Heart right ventricle (tissue), 16 donors: ENCODE data around the gene PIK3C2G. TPM values are rescaled to one million over a fixed set of nuclear protein-coding genes. Genes with fewer than 3 reads are reported as not detected.

Experiments used
- ATAC-seq, 8 donors: fragments of 200-7000 bp; cut with Tn5 transposase; one replicate each; pipeline ENCODE4 v1.9.1; 2020; ENCODE audit warnings: mild to moderate bottlenecking in 8 of 8, moderate library complexity in 8 of 8, moderate number of reproducible peaks in 1 of 8
- DNase-seq, 2 donors: peaks; one replicate each; pipeline ENCODE4 v3.0.0-alpha.2; 2020
- H3K27ac ChIP-seq, 10 donors: fragments of 200-600 bp; sonication (generic) in 2 of 10; one replicate each; pipeline versions ENCODE4 v1.5.0 to v1.8.0; 2020 to 2022; ENCODE audit warnings: mild to moderate bottlenecking in 3 of 10
- H3K27me3 ChIP-seq, 7 donors: fragments of 200-600 bp; one replicate each; pipeline ENCODE4 v1.8.0; 2021 to 2022; ENCODE audit warnings: mild to moderate bottlenecking in 2 of 7
- H3K36me3 ChIP-seq, 9 donors: fragments of 200-600 bp; sonication (generic) in 1 of 9; one replicate each; pipeline versions ENCODE4 v1.5.0 to v1.8.0; 2020 to 2022; ENCODE audit warnings: mild to moderate bottlenecking in 2 of 9
- H3K4me1 ChIP-seq, 9 donors: fragments of 200-600 bp; sonication (generic) in 1 of 9; one replicate each; pipeline versions ENCODE4 v1.5.0 to v1.8.0; 2020 to 2022; ENCODE audit warnings: mild to moderate bottlenecking in 4 of 9
- H3K4me3 ChIP-seq, 10 donors: fragments of 200-600 bp; sonication (generic) in 2 of 10; one replicate each; pipeline versions ENCODE4 v1.5.0 to v1.8.0; 2020 to 2022; ENCODE audit warnings: mild to moderate bottlenecking in 7 of 10, moderate library complexity in 2 of 10
- H3K9me3 ChIP-seq, 11 donors: fragments of 200-600 bp in 10 of 11; sonication (generic) in 2 of 11; one replicate each; pipeline versions ENCODE4 v1.5.0 to v1.8.0; 2013 to 2022; ENCODE audit warnings: mild to moderate bottlenecking in 2 of 11, control low read depth in 1 of 11, moderate library complexity in 1 of 11
- CTCF ChIP-seq, 9 donors: fragments of 200-600 bp; sonication (generic) in 2 of 9; IDR thresholded peaks; one replicate each; pipeline versions ENCODE4 v1.5.0 to v1.8.0; 2021 to 2022; ENCODE audit warnings: antibody characterized with exemption in 9 of 9, mild to moderate bottlenecking in 5 of 9, moderate library complexity in 1 of 9
- WGBS, 2 donors: extraction: QIAGEN DNeasy Blood & Tissue Kit; methylation state at CpG; one replicate each; pipeline ENCODE4 v1.1.7; 2013; ENCODE audit warnings: inconsistent platforms in 1 of 2; 5-methylcytosine and 5-hydroxymethylcytosine counted together
- intact Hi-C, 10 donors: fragments of 100-400 bp; cut with DNase I; formaldehyde crosslinking; loops; one replicate each; pipeline versions ENCODE4 v1.11.1 to v1.14.2; 2022
- polyA plus RNA-seq, 2 donors: library from polyadenylated mRNA; stranded (reverse); fragments of 200-250 nt; gene quantifications; one replicate each; pipeline ENCODE4 v1.2.3, GENCODE V29; 2013
- total RNA-seq, 10 donors: library from RNA; stranded (reverse); fragmentation: NEBNext Ultra II Directional in 3 of 10; extraction: Animal tissue kit (Norgen Biotek cat#: 25700) in 3 of 10; gene quantifications; one replicate each; pipeline versions ENCODE4 v1.2.1 to v1.2.4, GENCODE V29; 2021 to 2023
- donor health status: Arrhythmogenic right ventricular cardiomyopathy.
- donor health status: ischemic (EF 13 %, LVEDD 7.1; RV severe dilation, severe dysfunction).
- donor health status: healthy with polysubstance abuse.
- donor health status: DM: no; HTN: yes; CAD: no.
- donor health status: DM: no; HTN: no; CAD: no.
- donor health status: ischemic (EF 25% LVEDD 6.9; RV normal size, moderate dysfunction).
- donor health status: ischemic (EF 25% LVEDD 5.7; RV mildly dilated, moderate dysfunction).
- donor health status: healthy.
- donor health status: DM: yes; HTN: yes; CAD: no.
- donor health status: Ischemic cardiomyopathy.
- donor health status: ischemic (EF 35%, LVEDD 5.7; RV mildly dilated, moderate dysfunction).
- donor health status: nonischemic (EF 11% LVEDD 7.7; RV severe dilation, severe dysfunction).
- donor health status: DM: yes; HTN: yes; CAD: no.
- donor health status: PGD.
- donor health status: ischemic (EF 29% LVEDD 5.4; RV normal size, mild dysfunction).
- donor health status: nonischemic (EF 23%, LVEDD 6.1; RV moderate dilation, normal function).

The PIK3C2G gene
- total and polyA plus RNA-seq, 12 donors = not detected

GRCh38 chr12:18358930-18359329 lies 97.6 kb downstream of the PIK3C2G start:
- intact Hi-C loops = no loop called here
- no peak for ATAC-seq
- WGBS, 2 donors = 94 to 98% methylated on average over 2 of the region's 2 CpGs
- Histone ChIP-seq H3K9me3 (peaks cover 0 to 5% (median 0%) of the 10 kb centered on the region in 11 donors), H3K4me1 (no peaks in the 10 kb centered on the region), H3K4me3 (no peak overlapping the region), H3K36me3 (no peaks in the 10 kb centered on the region), H3K27me3 (no peaks in the 10 kb centered on the region), H3K27ac (no peak overlapping the region)
- TF ChIP-seq CTCF (IDR thresholded peaks at IDR 0.05) = no peak
- DNase-seq = no peak

DNA sequence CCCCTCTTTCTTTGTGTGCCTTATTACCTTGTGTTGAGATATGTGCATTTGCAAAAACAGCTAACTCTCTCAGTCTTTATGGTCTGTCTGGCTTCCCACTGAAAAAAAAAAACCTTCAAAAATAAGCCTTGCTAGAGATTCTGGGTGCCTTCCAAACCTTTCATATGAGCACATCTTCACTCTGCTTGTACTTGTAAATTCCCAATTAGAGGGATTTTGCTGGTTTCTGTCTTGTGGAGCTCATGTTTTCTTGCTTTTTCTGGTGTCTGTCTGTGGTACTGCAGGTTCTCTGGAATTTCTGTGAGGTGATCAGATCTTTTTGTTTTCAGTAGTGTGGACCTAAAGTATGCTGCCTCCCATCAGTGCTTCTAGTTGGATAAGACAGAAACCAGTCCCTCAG lies 100.1 kb downstream of the PIK3C2G start:
- no peak for TF ChIP-seq CTCF (IDR thresholded peaks at IDR 0.05)
- Histone ChIP-seq H3K4me3 (no peak overlapping the region), H3K27me3 (no peaks in the 10 kb centered on the region), H3K27ac (no peak overlapping the region), H3K36me3 (no peaks in the 10 kb centered on the region), H3K4me1 (no peaks in the 10 kb centered on the region), H3K9me3 (peaks cover 0 to 5% (median 0%) of the 10 kb centered on the region in 11 donors)
- DNase-seq (no peak), ATAC-seq (no peak)
- intact Hi-C loops = no loop called here

- no peak for ATAC-seq
- no peak for DNase-seq
- Histone ChIP-seq H3K36me3 (no peaks in the 10 kb centered on the region), H3K27ac (no peak overlapping the region), H3K4me3 (no peak overlapping the region), H3K9me3 (peaks cover 0 to 5% (median 0%) of the 10 kb centered on the region in 11 donors), H3K27me3 (no peaks in the 10 kb centered on the region), H3K4me1 (no peaks in the 10 kb centered on the region)
- 63 to 65% methylated on average over 2 of the region's 2 CpGs for WGBS, 2 donors
- intact Hi-C loops = no loop called here
- TF ChIP-seq CTCF (IDR thresholded peaks at IDR 0.05) = no peak
Observed at GRCh38 chr12:18363321-18363720, 102.0 kb downstream of the PIK3C2G start.

DNA sequence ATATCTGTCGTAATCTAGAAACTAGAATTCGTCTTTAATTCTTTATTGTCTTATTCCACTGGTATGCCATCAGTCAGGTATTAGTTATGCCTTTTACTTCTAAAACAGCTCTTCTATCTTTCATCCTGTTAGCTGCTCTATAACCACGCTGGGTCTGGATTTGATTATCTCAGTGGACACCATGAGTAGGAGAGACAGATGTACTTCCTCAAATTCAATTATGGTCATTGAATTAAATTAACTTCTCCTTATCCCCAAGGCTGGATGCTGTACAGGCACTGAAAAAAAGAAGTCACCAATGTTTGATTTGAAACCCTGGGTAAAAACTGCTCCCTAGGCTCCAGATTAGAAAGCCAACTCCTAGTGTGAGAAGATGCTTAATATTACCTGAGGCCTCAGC lies 107.3 kb downstream of the PIK3C2G start:
- TF ChIP-seq CTCF (IDR thresholded peaks at IDR 0.05) = no peak
- H3K27me3 ChIP-seq = no peaks in the 10 kb centered on the region
- H3K4me3 ChIP-seq = no peak overlapping the region
- H3K9me3 ChIP-seq = no peaks in the 10 kb centered on the region
- H3K36me3 ChIP-seq = no peaks in the 10 kb centered on the region
- no peak for ATAC-seq
- no peak for DNase-seq
- H3K27ac ChIP-seq = no peak overlapping the region
- no peaks in the 10 kb centered on the region for H3K4me1 ChIP-seq
- intact Hi-C loops = no loop called here
- 89% methylated on average over 3 of the region's 3 CpGs for WGBS, 2 donors

GRCh38 chr12:18373181-18373580 lies 111.9 kb downstream of the PIK3C2G start:
- intact Hi-C loops = no loop called here
- no peak for DNase-seq
- H3K4me1 ChIP-seq = no peaks in the 10 kb centered on the region
- WGBS, 2 donors = 81 to 86% methylated on average over 6 of the region's 6 CpGs
- peaks cover 0 to 19% (median 0%) of the 10 kb centered on the region in 11 donors for H3K9me3 ChIP-seq
- ATAC-seq = no peak
- H3K27ac ChIP-seq = no peak overlapping the region
- no peak overlapping the region for H3K4me3 ChIP-seq
- no peaks in the 10 kb centered on the region for H3K27me3 ChIP-seq
- no peak for TF ChIP-seq CTCF (IDR thresholded peaks at IDR 0.05)
- H3K36me3 ChIP-seq = no peaks in the 10 kb centered on the region
